ENCODE results near the gene NIFK.

Gene NIFK

DNA sequence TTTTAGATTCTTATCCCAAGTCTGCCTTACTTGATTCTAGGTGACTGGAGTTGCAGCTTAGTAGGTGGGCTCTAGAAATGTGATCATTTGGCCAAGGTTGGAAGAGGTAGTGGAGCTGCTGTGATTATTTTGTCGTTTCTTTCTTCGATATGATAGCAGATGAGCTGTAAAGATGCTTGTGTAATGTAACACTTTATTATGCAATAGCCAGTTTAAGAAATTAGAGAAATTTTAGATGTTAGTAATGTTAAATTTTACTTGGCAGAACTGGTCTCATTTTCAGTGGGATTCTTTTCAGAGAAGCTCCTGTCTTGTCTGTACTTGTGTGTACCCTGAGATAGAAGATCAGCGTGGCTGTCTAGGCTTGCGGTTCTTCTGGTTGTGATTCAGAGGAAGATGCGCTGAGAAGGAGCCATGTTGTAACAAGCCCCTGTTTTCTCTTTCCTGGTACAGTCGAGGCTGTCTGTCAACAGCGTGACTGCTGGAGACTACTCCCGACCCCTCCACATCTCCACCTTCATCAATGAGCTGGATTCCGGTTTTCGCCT is 28.1 kb upstream of the NIFK start:
- H3K27ac ChIP-seq = no peak overlapping the region
- H3K9me3 ChIP-seq = no peaks in the 10 kb centered on the region
- TF ChIP-seq, protein P1, sequence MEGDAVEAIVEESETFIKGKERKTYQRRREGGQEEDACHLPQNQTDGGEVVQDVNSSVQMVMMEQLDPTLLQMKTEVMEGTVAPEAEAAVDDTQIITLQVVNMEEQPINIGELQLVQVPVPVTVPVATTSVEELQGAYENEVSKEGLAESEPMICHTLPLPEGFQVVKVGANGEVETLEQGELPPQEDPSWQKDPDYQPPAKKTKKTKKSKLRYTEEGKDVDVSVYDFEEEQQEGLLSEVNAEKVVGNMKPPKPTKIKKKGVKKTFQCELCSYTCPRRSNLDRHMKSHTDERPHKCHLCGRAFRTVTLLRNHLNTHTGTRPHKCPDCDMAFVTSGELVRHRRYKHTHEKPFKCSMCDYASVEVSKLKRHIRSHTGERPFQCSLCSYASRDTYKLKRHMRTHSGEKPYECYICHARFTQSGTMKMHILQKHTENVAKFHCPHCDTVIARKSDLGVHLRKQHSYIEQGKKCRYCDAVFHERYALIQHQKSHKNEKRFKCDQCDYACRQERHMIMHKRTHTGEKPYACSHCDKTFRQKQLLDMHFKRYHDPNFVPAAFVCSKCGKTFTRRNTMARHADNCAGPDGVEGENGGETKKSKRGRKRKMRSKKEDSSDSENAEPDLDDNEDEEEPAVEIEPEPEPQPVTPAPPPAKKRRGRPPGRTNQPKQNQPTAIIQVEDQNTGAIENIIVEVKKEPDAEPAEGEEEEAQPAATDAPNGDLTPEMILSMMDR (IDR thresholded peaks at IDR 0.05) = no peak
- H3K4me1 ChIP-seq (ENCODE audit: control insufficient read depth in 1 of 2, insufficient read depth in 1 of 2, low read depth in 1 of 2, low read length in 1 of 2) = peaks cover 8 to 9% of the 10 kb centered on the region in 2 experiments
- peaks cover 86% of the 10 kb centered on the region for H3K36me3 ChIP-seq
- no peak overlapping the region for H3K4me3 ChIP-seq (ENCODE audit: low read depth in 1 of 2, low read length in 1 of 2)
- no peaks in the 10 kb centered on the region for H3K27me3 ChIP-seq

GRCh38 chr2:121755237-121756111 is 18.8 kb upstream of the NIFK start, which contains the start of gene TSN:
Gene TSN, plus strand, starts transcription at chr2:121755651. Its CDS starts 129 bp downstream, at chr2:121755780.
- H3K4me1 ChIP-seq (ENCODE audit: control insufficient read depth in 1 of 2, insufficient read depth in 1 of 2, low read depth in 1 of 2, low read length in 1 of 2) = peaks cover 39 to 46% of the 10 kb centered on the region in 2 experiments
- H3K4me3 ChIP-seq (ENCODE audit: low read depth in 1 of 2, low read length in 1 of 2) = peak within 1 kb of the TSS; percentile 75 to 97
- peaks cover 5% of the 10 kb centered on the region for H3K36me3 ChIP-seq
- H3K27ac ChIP-seq = peak within 1 kb of the TSS; percentile 92
- H3K27me3 ChIP-seq = no peaks in the 10 kb centered on the region
- TF ChIP-seq, protein P1 (IDR thresholded peaks at IDR 0.05) = peak; percentile 60
- no peaks in the 10 kb centered on the region for H3K9me3 ChIP-seq

- peaks cover 1% of the 10 kb centered on the region for H3K36me3 ChIP-seq
- peaks cover 32 to 40% of the 10 kb centered on the region in 2 experiments for H3K4me1 ChIP-seq (ENCODE audit: control insufficient read depth in 1 of 2, insufficient read depth in 1 of 2, low read depth in 1 of 2, low read length in 1 of 2)
- peak overlapping the region; percentile 75 to 97 for H3K4me3 ChIP-seq (ENCODE audit: low read depth in 1 of 2, low read length in 1 of 2)
- H3K27me3 ChIP-seq = no peaks in the 10 kb centered on the region
- H3K27ac ChIP-seq = peak overlapping the region; percentile 92
- TF ChIP-seq, protein P1 (IDR thresholded peaks at IDR 0.05) = no peak
- H3K9me3 ChIP-seq = no peaks in the 10 kb centered on the region
Measured at GRCh38 chr2:121754851-121755236, 18.2 kb upstream of the NIFK start.

DNA sequence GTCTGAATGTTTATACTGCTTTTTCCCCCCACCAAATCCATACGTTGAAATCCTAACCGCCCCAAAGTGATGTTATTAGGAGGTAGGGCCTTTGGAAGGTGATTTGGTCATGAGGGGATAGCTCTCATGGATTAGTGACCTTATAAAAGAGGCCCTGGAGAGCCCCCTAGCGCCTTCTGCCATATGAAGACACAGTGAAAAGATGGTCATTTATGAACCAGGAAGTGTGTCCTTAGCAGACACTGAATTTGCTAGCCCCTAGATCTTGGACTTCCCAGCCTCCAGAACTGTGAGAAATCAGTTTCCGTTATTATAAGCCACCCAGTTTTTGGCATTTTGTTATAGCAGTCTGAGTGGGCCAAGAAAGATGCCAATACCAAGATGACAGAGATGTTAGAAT is 11.5 kb upstream of the NIFK start:
- TF ChIP-seq, protein P1 (IDR thresholded peaks at IDR 0.05) = no peak
- no peak overlapping the region for H3K27ac ChIP-seq
- H3K4me3 ChIP-seq (ENCODE audit: low read depth in 1 of 2, low read length in 1 of 2) = no peak overlapping the region
- H3K27me3 ChIP-seq = no peaks in the 10 kb centered on the region
- no peaks in the 10 kb centered on the region for H3K36me3 ChIP-seq
- no peaks in the 10 kb centered on the region for H3K4me1 ChIP-seq (ENCODE audit: control insufficient read depth in 1 of 2, insufficient read depth in 1 of 2, low read depth in 1 of 2, low read length in 1 of 2)
- H3K9me3 ChIP-seq = no peaks in the 10 kb centered on the region

DNA sequence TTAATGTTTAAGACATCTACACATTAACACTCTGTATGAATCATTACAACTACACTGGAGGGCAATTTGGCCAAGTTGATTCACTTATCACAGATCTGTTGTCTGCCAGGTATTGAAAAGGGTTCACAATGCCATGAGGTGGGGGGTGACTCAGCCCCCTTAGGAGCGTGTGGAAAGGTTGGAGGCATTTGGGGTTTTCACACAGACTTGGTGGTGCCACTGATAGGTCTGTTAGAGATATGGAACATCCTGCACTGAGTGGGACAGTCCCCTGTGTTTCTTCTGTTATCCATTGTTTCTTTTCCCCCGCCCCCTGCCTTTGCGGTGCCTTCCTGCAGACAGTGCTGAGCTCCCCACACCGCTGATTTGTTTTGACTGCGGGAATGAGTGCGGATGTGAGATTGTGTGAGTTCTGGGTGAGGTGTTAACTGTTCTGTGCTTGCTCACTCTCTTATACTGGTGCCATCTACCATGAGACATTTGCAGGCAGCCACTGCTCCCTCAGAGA is 9.4 kb upstream of the NIFK start:
- no peaks in the 10 kb centered on the region for H3K9me3 ChIP-seq
- no peaks in the 10 kb centered on the region for H3K27me3 ChIP-seq
- no peak overlapping the region for H3K4me3 ChIP-seq (ENCODE audit: low read depth in 1 of 2, low read length in 1 of 2)
- TF ChIP-seq, protein P1 (IDR thresholded peaks at IDR 0.05) = no peak
- no peak overlapping the region for H3K27ac ChIP-seq
- no peaks in the 10 kb centered on the region for H3K4me1 ChIP-seq (ENCODE audit: control insufficient read depth in 1 of 2, insufficient read depth in 1 of 2, low read depth in 1 of 2, low read length in 1 of 2)
- H3K36me3 ChIP-seq = no peaks in the 10 kb centered on the region
